HG03097 (cell line): ENCODE results near the gene OR2V1.
"Not testable (repeated sequence)": the region's sequence is repeated elsewhere in the genome, so short reads cannot be mapped to it uniquely, and the experiment has no call there.

ENCODE experiments used
- ATAC-seq: cut with Tn5 transposase; IDR thresholded peaks from one replicate; pipeline ENCODE4 v1.9.1; 2021; ENCODE audit not compliant: unreplicated experiment, low FRiP score

Gene OR2V1

GRCh38 chr5:181130832-181131496, at the start of gene OR2V1:
OR2V1 (minus strand) TSS chr5:181131169; CDS start chr5:181125304, 5,865 bp downstream.
- no peak for ATAC-seq

- not testable (repeated sequence) for ATAC-seq
These were observed 46.6 kb upstream of the OR2V1 start for GRCh38 chr5:181177559-181177958.

GRCh38 chr5:181176254-181176952, 45.4 kb upstream of the OR2V1 start:
- no peak for ATAC-seq

GRCh38 chr5:181173420-181174342, 42.7 kb upstream of the OR2V1 start:
- ATAC-seq, result no peak

- ATAC-seq, result no peak
These were observed 42.1 kb upstream of the OR2V1 start for GRCh38 chr5:181173027-181173419.

GRCh38 chr5:181171782-181172181, 40.8 kb upstream of the OR2V1 start:
- ATAC-seq, result no peak

- no peak for ATAC-seq
These were observed 40.0 kb upstream of the OR2V1 start for GRCh38 chr5:181170996-181171395.

GRCh38 chr5:181170237-181170825, 39.4 kb upstream of the OR2V1 start:
- peak; percentile 6 for ATAC-seq

- peak; percentile 39 for ATAC-seq
These were observed 38.7 kb upstream of the OR2V1 start for GRCh38 chr5:181169459-181170236.

- ATAC-seq, result no peak
These were observed 37.7 kb upstream of the OR2V1 start for GRCh38 chr5:181168595-181169118.

GRCh38 chr5:181167814-181168488, 37.0 kb upstream of the OR2V1 start:
- no peak for ATAC-seq

- ATAC-seq, result no peak
These were observed 36.1 kb upstream of the OR2V1 start for GRCh38 chr5:181166812-181167733.

GRCh38 chr5:181164076-181164952, 33.3 kb upstream of the OR2V1 start:
- no peak for ATAC-seq

GRCh38 chr5:181163487-181164075, 32.6 kb upstream of the OR2V1 start:
- ATAC-seq, result no peak

- no peak for ATAC-seq
These were observed 30.7 kb upstream of the OR2V1 start for GRCh38 chr5:181161534-181162175.

GRCh38 chr5:181160755-181161533, 30.0 kb upstream of the OR2V1 start:
- ATAC-seq, result not testable (repeated sequence)
